ENCODE measurements around the gene LYG1. TPM values are rescaled to one million over a fixed set of nuclear protein-coding genes. Genes with fewer than 3 reads are reported as not detected.
"Not testable (repeated sequence)": the region's sequence is repeated elsewhere in the genome, so short reads cannot be mapped to it uniquely, and the experiment has no call there.

LYG1 gene
- total and polyA plus RNA-seq, 8 donors: 1.00 to 16.4 (median 2.6) TPM; not detected in 3

- no peak for TF ChIP-seq POLR2AphosphoS5 (IDR thresholded peaks at IDR 0.05)
- TF ChIP-seq POLR2A (IDR thresholded peaks at IDR 0.05): no peak
- TF ChIP-seq EP300 (IDR thresholded peaks at IDR 0.05): no peak
- TF ChIP-seq CTCF (IDR thresholded peaks at IDR 0.05): no peak
- intact Hi-C loops (cut with DNase I; ENCODE audit: low total_unique reads): no loop called here
- no peak overlapping the region for H3K27ac ChIP-seq
- DNase-seq: no peak
- no peaks in the 10 kb centered on the region for H3K27me3 ChIP-seq
- H3K9me3 ChIP-seq: peaks cover 0 to 11% (median 0%) of the 10 kb centered on the region in 4 donors
- no peak overlapping the region for H3K4me3 ChIP-seq
- H3K36me3 ChIP-seq: peaks cover 0 to 14% (median 11%) of the 10 kb centered on the region in 4 donors
- H3K4me1 ChIP-seq: no peaks in the 10 kb centered on the region
Observed at GRCh38 chr2:99279969-99280695, 20.9 kb downstream of the LYG1 start.

GRCh38 chr2:99278793-99279291 is 22.2 kb downstream of the LYG1 start:
- H3K36me3 ChIP-seq: peaks cover 0 to 5% (median under 1%) of the 10 kb centered on the region in 4 donors
- H3K27ac ChIP-seq: no peak overlapping the region
- H3K4me1 ChIP-seq: no peaks in the 10 kb centered on the region
- H3K4me3 ChIP-seq: no peak overlapping the region
- TF ChIP-seq EP300 (IDR thresholded peaks at IDR 0.05) (no peak), POLR2A (IDR thresholded peaks at IDR 0.05) (no peak), POLR2AphosphoS5 (IDR thresholded peaks at IDR 0.05) (no peak), CTCF (IDR thresholded peaks at IDR 0.05) (no peak)
- WGBS, 5 donors: 65 to 87% (median 83%) methylated on average over 2 of the region's 2 CpGs
- no peaks in the 10 kb centered on the region for H3K27me3 ChIP-seq
- DNase-seq: no peak
- H3K9me3 ChIP-seq: peaks cover 0 to 11% (median 0%) of the 10 kb centered on the region in 4 donors
- intact Hi-C loops (cut with DNase I; ENCODE audit: low total_unique reads): no loop called here

- H3K4me1 ChIP-seq; H3K27me3 ChIP-seq; H3K27ac ChIP-seq; H3K4me3 ChIP-seq; DNase-seq; H3K36me3 ChIP-seq; intact Hi-C loops (cut with DNase I; ENCODE audit: low total_unique reads): not testable (repeated sequence)
- 82 to 93% (median 88%) methylated on average over 5 of the region's 5 CpGs for WGBS, 5 donors
- peaks cover 0 to 11% (median 0%) of the 10 kb centered on the region in 4 donors for H3K9me3 ChIP-seq
Observed at GRCh38 chr2:99278195-99278765, 22.7 kb downstream of the LYG1 start.

- intact Hi-C loops (cut with DNase I; ENCODE audit: low total_unique reads): no loop called here
- TF ChIP-seq EP300 (IDR thresholded peaks at IDR 0.05): no peak
- TF ChIP-seq POLR2AphosphoS5 (IDR thresholded peaks at IDR 0.05): no peak
- TF ChIP-seq POLR2A (IDR thresholded peaks at IDR 0.05): no peak
- TF ChIP-seq CTCF (IDR thresholded peaks at IDR 0.05): no peak
- H3K9me3 ChIP-seq: peaks cover 0 to 19% (median 5%) of the 10 kb centered on the region in 4 donors
- DNase-seq: no peak
- 60 to 78% (median 66%) methylated on average over 7 of the region's 7 CpGs for WGBS, 5 donors
- no peaks in the 10 kb centered on the region for H3K36me3 ChIP-seq
- H3K4me3 ChIP-seq: no peak overlapping the region
- no peaks in the 10 kb centered on the region for H3K4me1 ChIP-seq
- no peak overlapping the region for H3K27ac ChIP-seq
- no peaks in the 10 kb centered on the region for H3K27me3 ChIP-seq
Observed at GRCh38 chr2:99275882-99276281, 25.1 kb downstream of the LYG1 start.

- DNase-seq: peak in 1 of 2 donors; percentile 2
- no peaks in the 10 kb centered on the region for H3K4me1 ChIP-seq
- no peak overlapping the region for H3K27ac ChIP-seq
- H3K4me3 ChIP-seq: no peak overlapping the region
- no peaks in the 10 kb centered on the region for H3K9me3 ChIP-seq
- TF ChIP-seq EP300 (IDR thresholded peaks at IDR 0.05): no peak
- no peak for TF ChIP-seq POLR2AphosphoS5 (IDR thresholded peaks at IDR 0.05)
- no peak for TF ChIP-seq POLR2A (IDR thresholded peaks at IDR 0.05)
- H3K36me3 ChIP-seq: peaks cover 0 to 13% (median 2%) of the 10 kb centered on the region in 4 donors
- intact Hi-C loops (cut with DNase I; ENCODE audit: low total_unique reads): no loop called here
- no peaks in the 10 kb centered on the region for H3K27me3 ChIP-seq
- 61 to 77% (median 73%) methylated on average over 4 of the region's 4 CpGs for WGBS, 5 donors
Observed at GRCh38 chr2:99261242-99261641, 39.8 kb downstream of the LYG1 start.
